C1 segment of cervical spinal cord (tissue), 14 donors: Measurements from ENCODE around the gene PARP12.

Source experiments
- DNase-seq, 14 donors: peaks; one replicate each; lab custom pipeline; 2025; lab: John Stamatoyannopoulos, UW

PARP12 gene

DNA sequence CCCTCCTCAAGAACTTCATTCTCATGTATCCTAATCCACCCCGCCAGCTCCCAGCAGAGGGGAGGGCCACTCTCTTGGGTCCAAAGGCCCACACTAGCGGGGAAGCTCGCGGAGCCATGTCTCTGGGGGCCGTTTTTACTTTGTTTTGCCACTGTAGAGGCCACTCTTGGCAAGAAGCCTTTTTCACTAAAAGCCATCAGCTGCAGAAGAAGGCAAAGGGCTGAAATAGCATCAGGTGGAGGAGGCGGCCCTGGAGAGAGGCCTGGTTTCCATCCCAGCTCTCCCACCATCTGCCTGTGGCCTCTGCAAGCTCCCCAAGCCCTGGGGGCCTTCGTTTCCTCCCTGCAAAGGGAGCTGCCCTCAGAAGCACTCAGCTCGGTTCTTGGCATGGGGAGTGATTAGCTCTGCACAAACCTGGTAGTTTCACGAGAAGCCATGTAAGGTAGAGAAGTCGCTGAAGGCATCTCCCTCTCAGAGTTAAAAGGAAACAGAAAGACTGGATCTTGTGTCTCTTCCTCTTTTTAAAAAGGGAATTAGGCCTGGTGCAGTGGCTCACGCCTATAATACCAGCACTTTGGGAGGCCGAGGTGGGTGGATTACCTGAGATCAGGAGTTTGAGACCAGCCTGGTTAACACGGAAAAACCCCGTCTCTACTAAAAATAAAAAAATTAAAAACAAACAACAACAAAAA, 70.3 kb downstream of the PARP12 start:
- DNase-seq = no peak

DNA sequence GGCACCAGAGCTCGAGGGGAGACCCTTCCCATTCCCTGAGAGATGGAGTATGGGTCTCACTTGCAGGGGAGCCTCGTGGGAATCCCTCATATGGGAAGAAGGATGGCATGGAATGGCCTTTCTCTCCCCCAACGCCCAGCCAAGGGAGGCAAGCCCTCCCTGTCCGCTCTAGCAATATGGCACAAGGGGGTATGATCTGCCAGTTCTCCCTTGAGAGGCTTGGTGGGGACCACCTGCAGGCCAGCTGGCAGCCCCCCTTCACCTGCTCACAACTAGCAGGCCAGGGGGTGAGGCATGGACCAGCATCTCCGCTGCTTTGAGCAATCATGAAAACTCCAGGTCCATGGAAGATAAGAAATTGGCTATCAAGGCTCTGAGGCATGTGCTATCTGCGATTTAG, 70.8 kb downstream of the PARP12 start:
- DNase-seq = no peak

DNA sequence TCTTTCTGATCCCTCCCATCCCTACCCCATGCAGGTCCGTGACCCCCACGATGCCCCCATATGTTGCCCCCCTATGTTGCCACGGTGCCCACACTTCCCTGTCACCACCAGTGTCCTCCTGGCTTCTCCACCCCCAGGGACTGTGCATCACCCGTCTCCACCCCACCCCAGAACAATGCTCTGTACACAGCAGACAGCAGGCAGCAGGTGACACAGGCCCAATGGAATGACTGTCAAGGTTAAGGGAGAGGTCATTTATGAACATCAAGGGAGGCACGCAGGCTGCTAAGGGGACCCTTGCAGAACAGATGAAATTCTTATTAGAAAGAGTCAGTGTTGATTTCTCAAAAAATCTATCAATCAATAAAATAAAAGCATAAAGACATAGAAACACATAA, 71.5 kb downstream of the PARP12 start:
- no peak for DNase-seq

DNA sequence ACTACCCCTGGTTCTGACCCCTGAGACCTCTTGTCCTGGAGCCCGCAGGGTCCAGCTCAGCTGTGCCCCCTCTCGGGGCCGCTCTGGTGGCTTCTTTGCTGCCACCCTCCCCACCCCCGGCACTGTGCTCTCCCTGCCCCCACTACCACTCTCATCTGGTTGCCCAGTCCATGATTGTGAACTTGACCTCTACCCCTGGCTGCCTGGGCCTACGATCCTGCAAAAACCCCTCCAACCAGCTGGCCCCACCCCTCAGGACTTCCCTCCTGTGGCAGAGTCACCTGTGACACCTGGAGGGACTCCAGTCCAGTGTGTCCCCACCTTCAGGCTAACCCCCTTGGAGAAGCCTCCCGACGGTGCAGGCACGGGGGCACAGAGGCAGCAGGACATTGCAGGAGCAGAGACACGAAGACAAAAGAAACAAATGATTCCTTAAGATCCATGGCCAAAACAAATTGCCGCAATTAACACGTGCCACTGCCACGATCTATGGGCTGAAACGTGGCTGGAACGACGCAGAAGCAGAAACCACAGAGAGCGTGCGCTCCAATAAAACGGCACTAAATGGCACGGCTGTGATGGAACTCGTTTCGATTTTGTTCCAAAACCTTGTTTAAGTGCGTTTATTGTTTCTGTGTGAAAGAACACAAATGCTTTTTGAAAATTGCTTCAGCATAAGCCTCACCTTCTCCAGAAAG, 72.0 kb downstream of the PARP12 start:
- DNase-seq = no peak

DNA sequence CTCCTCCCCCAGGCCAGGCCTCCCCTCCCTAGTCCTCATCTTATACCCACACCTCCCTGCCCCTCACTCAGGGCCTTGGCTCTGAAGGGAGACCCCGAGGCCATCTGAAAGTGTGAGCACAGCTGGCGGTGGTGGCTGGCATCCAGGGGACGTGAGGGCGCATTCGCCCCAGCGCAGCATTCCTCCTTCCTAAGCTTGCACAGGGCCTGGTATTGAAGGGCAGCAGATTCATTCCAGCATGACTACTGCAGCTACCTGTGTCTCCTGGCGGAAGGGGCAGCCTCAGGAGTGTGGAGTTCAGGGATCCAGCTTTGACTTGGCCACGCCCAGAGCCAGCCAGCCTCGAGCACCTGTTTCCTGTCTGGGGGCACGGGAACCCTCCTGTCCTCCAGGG, 72.6 kb downstream of the PARP12 start:
- DNase-seq = no peak

DNA sequence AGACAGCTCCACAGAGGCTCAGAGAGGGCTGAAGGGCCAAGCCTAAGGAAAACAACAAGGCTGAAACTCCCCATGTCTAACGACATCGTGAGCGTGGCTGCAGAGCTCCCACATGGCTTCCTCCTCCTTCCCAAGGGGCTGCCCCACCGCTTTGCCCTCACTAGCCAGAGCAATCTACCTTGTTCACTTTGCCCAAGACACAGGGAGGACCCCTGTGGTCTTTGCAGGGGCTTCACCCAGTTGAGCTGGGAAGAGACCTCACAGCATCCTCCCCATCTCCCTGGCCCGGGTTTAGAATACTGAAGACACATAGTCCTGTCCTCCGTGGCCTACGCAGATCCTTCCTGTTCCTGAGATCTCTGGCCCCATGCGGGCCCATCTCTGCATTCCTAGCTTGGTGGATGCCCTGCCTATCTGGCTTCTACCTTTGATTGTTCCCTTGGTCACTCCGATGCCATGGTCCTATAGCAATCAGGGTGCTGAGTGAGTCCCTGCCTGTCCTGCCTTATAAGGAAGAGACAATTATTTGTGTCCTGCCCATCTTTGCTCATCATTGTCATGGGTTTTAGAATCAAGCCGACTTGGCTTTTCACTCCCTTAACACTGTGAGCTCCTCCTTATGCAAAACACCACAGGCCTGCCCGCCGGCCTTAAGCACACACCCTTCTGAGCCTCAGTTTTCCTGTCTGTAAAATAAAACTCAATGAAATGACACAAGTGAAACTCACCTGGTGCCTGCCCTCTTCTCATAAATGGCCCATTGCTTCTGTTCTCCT, 73.2 kb downstream of the PARP12 start:
- DNase-seq = peak in 1 of 14 donors; percentile 9

DNA sequence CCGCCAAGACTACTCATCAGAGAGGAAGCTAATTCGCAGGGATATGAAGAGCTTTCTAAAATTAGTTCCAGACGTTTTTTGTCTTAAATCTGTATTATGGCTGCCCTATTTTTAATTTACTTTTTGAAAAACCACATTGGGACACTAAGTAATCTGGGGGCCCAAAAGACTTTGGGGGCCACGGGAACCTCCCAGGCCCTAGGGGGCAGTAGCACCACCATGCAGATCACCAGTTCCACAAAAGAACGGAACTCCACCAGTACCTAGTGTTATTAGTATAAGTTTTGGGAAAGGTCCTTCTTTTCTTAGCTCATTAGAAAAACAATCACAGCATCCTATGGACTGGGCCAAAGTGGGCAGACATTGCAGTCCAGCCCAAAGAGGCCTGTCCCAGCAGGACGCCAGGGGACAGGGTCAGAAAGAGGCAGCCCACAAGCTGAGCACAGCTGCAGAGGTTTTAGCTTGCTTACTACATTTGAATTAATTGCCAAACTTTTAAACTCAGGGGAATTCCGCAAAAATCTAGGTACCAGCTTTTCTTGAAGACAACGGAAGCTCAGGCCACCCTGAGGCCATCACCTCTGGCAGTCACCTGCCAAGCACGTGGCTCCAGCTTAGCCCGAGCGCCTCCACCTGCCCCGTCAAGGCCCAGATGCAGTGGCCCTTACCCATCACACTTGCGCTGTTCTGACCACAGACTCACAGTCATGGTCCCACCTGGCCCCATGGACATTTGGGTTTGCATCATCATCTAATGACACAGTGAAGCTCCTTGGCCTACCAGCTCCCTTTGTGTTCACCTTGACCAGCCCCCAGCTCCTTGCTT, 74.8 kb downstream of the PARP12 start:
- no peak for DNase-seq

DNA sequence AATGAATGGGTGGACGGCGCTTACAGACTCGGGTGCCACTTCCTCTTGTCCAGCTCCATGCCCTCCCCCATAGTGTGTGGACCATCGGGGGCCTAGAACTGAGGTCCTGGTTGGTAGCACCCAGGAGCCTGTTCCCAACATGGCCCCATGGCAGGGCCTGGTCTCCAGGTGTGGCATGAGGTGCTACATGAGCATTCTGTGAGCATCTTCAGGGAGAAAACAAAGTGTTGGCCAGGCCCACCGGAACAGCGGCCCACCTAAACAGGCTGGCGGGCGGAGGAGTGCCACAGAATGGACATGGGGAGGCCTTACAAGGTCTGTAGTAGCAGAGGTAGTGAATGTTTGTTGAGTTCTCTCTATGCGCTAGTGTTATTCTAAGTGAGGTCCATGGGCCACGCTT, 76.9 kb downstream of the PARP12 start:
- DNase-seq = no peak

DNA sequence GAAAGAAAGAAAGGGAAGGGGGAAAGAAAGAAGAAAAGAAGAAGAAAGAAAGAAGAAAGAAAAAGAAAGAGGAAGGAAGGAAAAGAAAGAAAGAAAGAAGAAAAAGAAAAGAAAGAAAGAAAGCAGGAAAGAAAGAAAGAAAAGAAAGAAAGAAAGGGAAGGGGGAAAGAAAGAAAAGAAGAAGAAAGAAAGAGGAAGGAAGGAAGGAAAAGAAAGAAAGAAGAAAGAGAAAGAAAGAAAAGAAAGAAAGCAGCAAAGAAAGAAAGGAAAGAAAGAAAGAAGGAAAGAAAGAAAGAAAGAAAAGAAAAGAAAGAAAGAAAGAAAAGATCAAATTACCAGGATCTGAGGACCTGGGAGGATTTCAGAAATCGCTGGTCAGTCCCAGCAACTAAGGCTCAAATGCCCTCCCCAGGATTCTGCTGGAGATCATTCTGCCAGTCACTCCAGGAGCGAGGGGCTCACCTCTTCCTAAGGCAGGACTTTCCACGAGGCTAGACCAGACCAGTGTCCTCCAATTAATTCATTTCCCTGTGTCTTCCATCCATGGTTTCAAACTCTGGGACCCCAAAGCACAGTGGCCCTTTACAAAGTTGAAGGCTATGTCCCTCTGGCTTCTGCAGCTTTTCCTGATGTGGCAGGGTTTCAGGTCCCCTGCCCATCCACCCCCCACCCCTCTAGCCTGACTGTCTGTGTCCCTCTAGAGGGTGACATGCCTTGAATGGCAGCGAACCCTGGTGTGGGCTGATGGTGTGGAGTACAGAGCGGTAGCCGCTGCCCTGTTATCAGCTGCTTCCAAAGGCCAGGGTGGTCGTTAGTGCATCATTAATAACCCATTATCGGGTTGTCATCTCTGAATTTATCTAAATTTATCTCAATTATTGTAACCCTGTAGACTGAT, 77.9 kb downstream of the PARP12 start:
- DNase-seq = no peak

DNA sequence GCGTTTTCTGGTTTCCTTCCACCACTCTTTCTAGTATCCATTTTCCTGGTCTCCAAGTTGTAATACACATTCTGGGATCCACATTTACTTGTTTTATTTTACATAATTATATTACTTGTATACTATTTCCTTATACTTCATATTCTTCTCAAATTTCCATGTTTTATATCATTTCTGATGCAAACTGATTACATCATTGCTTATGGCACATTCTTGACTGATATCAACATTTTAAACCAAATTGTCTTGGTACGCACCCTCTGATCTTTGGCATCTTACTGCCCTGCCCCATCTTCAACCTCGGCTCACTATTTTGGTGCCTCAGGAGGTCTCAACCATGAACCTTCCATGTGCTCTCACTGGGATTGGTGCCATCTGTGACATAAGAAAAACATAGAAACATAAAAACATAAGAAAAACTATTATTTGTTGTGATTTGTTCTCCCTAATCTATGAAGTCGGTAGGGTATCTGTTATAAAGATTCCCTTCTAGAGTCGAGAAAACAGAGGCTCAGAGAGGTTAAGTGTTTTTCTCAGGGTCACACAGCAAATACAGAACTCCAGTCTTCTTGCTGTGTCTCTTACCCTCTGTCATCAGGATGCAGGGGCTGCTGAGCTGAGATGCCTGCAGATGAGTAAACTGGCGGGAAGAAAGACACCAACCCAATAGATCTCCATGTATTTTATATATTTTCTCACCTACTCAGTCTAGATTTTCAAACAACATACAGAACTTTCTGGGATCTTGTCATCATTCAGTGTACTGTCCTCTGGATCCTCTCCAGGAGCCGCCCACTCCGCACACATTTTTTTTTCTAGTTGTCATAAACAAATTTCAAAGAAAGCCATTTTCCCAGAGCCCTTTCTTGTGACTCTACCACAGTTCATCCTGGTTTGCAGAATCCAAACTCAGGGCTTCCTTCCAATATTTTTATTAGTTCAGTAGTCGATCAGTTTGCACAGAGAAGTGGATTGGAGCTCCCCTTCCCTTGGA, 79.5 kb downstream of the PARP12 start:
- DNase-seq = no peak

DNA sequence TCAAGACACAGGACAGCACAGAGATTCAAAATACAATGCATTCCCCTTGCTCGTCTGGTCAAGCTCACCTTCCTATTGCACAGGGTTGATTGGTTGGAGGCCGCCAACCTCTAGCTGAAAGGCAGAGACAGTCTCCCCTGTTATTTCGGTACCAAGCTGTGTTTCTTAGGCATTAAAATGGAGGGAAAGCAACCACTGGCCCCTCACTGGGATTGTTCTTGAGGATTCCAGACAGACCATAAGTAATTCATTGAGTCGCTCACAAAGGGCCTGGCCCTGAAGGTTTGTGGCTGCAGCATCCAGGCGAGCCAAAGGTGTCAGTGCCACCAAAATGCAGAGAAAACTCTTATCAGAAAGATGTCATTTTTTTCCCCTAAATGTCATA, 81.2 kb downstream of the PARP12 start:
- DNase-seq = no peak

DNA sequence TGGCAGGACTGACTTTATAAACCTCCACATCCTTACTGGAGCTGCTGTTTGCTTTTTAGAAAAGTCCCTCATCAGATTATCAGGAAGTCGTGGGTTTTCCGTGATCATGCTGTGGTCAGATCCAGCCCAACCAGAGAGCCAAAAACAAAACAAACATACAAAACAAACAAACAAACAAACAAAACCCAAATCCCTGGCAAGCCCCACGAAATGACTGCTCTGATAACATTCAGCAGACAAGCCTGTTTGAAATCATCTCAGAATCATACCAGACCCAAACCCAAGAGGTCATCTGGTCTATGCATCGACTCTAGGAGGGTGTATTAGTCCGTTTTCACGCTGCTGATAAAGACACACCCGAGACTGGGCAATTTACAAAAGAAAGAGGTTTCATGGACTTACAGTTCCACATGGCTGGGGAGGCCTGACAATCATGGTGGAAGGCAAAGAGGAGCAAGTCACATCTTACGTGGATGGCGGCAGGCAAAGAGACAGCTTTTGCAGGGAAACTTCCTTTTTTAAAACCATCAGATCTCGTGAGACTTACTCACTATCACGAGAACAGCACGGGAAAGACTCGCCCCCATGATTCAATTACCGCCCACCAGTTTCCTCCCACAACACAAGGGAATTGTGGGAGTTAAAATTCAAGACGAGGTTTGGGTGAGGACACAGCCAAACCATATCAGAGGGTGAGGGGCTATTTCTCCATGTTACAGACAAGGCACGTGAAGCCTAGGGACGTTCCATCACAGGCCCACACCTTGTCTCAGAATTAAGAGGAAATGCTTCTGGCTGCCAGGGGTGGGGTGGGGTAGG, 85.7 kb downstream of the PARP12 start:
- DNase-seq = no peak

DNA sequence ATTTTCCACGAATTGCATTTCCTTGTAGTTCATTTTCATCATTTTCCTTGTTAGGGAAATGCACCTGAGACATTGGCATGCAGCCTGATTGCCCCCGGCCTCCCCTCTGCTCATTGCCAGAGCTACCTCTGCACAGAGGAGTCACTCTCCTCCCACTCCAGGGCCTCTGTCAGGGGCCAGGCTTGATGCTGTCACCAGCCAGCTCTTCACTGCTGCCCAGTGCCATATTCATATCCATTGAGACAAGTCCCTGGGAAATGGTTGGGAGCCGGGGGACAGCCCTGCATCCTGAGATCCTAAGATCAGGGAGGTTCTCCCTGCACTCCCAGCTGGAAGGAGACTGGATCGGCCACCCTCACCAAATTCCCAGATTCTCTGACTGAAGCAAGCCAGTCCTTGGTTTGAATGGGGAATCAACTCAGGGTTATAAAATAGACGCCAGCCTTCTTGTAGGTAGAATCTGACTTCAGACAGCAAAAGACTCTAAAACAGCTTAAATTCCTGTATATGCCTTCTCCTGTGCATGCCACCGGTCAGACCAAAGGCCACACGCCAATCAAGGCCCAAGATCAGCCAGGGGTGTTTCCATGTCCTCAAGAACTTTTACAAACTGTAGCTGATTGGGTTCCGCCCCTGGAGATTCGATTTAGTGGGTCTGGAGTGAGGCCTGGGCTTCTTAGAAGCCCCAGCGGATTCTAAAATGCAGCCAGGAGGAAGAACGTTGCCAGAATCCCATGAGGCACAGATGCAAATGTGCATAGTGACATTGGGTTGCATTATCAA, 86.5 kb downstream of the PARP12 start:
- DNase-seq = no peak

DNA sequence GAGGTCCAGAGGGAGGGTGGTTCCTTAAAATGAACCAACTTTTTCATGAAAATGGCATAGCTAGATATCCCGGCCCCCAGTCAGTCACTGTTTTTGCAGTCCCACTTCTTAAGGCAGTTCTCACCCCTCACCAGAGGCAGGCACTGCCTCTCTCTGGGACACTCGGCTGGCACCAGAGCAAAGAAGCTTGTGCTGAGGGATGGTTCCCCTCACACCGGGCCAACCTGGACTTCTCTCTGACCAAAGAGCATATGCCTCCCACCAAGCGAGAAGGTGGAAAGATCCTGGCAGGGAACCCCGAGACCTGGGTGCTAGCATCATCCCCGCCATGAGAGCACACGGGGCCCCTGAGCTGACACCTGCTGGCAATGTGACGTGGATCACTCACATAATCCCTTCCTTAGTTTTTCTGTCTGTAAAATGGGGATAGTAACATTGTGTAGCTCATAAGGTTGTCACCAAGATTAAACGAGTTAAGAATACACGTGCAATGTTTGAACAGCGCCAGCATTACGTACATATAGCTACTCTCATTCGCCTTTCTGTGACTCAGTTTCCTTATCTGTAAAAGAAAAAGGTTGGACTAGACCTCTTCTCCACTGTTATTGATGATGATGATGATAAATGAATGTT, 88.5 kb downstream of the PARP12 start:
- DNase-seq = no peak
